ENCODE data around the gene CASP10.

Gene CASP10

DNA sequence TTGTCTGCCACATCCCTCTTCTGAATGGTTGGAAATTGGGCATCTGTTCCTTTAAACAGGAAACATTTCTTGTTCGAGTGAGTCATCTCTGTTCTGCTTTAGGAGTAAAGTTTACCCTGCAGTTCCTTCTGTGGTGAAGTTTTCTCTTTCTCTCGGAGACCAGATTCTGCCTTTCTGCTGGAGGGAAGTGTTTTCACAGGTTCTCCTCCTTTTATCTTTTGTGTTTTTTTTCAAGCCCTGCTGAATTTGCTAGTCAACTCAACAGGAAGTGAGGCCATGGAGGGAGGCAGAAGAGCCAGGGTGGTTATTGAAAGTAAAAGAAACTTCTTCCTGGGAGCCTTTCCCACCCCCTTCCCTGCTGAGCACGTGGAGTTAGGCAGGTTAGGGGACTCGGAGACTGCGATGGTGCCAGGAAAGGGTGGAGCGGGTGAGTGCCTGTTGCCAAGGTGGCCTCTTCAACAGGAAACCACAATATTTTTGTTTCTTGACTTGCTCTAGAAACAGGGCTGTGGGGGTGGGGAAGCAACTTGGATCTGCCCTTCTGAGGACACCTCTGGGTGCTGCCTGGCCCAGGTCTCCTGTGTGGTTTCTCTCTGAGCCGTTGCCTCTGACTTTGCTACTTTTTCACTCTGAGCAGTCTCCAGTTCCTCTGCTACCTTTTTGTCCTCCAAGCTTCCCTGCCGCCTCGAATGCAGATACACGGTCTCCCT is 75.2 kb downstream of the CASP10 start:
- peak overlapping the region; percentile 68 for H3K4me3 ChIP-seq (ENCODE audit: low read depth, low read length)
- TF ChIP-seq, protein P1, sequence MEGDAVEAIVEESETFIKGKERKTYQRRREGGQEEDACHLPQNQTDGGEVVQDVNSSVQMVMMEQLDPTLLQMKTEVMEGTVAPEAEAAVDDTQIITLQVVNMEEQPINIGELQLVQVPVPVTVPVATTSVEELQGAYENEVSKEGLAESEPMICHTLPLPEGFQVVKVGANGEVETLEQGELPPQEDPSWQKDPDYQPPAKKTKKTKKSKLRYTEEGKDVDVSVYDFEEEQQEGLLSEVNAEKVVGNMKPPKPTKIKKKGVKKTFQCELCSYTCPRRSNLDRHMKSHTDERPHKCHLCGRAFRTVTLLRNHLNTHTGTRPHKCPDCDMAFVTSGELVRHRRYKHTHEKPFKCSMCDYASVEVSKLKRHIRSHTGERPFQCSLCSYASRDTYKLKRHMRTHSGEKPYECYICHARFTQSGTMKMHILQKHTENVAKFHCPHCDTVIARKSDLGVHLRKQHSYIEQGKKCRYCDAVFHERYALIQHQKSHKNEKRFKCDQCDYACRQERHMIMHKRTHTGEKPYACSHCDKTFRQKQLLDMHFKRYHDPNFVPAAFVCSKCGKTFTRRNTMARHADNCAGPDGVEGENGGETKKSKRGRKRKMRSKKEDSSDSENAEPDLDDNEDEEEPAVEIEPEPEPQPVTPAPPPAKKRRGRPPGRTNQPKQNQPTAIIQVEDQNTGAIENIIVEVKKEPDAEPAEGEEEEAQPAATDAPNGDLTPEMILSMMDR (IDR thresholded peaks at IDR 0.05; ENCODE audit: low read depth, low read length) = no peak

DNA sequence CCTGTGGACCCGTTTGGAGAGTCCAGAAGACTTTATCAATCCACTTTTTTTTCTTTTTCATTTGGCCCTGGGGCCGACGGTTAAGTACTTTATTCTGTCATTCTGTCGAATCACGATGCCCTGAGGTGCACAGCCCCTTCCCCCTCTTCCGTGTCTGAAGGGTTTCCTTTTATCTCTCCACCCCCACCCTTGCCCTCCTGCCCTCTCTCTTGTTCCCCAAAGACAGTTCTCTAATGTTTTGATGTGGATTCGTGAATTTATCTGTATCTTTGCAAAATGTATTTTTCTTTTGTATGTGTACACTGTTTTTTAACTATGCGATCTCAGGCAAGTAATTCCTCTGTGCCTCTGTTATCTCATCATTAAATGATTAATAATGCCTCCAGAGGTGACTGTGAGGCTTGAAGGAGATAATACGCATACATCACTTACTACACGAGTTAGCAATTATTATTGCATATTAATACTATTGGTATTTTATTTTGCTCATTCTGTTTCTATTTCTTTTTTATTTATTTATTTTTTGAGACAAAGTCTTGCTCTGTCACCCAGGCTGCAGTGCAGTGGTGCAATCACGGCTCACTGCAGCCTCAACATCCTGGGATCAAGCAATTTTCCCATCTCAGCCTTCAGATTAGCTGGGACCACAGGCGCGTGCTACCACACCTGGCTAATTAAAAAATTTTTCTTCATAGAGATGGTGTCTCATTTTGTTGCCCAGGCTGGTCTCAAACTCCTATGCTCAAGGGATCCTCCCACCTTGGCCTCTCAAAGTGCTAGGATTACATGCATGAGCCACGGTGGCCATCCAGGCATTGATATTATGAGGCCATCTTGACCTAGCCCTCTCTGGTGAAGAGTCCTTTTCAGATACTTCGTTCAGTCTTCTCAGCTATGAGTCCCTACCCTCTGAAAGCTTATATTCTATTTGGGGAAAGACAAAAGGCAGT is 76.0 kb downstream of the CASP10 start:
- H3K4me3 ChIP-seq (ENCODE audit: low read depth, low read length) = peak overlapping the region; percentile 68
- TF ChIP-seq, protein P1 (IDR thresholded peaks at IDR 0.05; ENCODE audit: low read depth, low read length) = no peak

DNA sequence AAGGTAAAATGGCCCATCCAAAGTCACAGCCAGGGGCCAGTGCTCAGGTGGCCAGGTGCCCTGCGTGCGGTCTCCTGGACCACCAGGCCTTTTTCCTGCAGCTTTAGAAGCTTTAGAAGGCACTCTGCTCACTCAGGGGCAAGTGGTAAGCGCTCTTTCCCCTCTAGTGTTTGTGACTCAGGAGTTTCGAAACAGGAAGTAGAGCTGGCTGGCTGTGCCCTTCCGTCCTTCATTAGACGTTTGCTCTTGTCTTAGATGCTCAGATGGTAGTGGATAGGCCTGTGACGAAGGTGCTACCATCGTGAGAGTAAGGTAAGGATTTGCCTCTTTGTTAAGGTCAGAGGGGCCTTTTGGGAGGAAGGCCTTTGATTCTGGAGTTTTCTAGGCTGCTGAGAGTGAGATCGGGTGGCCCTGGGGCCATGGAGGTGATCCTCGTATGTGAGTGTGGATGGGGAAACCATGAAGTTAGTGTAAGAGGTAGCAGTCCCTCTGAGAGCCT is 77.4 kb downstream of the CASP10 start, which contains the start of gene CASP8:
TSS of gene CASP8 (plus strand) at position 235 of the 499 bp plus-strand sequence. CDS start 5,951 bp downstream, outside the sequence.
- TF ChIP-seq, protein P1 (IDR thresholded peaks at IDR 0.05; ENCODE audit: low read depth, low read length) = no peak
- peak within 1 kb of the TSS; percentile 68; the same call in 1 of the 2 replicates for H3K4me3 ChIP-seq (ENCODE audit: low read depth, low read length)

DNA sequence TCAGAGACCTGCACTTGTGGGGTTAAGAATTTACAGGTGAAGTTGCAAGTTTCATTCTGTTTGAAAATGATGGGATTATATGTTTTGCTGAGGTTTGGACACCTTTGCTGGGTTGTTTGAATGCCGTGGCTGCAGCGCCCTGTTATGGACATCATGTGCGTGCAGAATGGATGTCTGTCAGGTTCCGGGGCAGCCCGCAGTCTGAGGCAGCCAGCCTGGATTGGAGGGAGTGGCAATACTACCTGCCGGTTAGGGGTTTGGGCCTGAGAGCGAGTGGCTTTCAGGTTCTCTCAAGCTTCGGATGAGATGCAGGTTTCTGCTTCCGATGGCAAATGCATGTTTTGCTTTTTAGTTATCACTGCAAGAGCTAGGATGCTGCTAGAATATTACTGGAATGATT is 78.5 kb downstream of the CASP10 start:
- TF ChIP-seq, protein P1 (IDR thresholded peaks at IDR 0.05; ENCODE audit: low read depth, low read length) = no peak
- H3K4me3 ChIP-seq (ENCODE audit: low read depth, low read length) = no peak overlapping the region

DNA sequence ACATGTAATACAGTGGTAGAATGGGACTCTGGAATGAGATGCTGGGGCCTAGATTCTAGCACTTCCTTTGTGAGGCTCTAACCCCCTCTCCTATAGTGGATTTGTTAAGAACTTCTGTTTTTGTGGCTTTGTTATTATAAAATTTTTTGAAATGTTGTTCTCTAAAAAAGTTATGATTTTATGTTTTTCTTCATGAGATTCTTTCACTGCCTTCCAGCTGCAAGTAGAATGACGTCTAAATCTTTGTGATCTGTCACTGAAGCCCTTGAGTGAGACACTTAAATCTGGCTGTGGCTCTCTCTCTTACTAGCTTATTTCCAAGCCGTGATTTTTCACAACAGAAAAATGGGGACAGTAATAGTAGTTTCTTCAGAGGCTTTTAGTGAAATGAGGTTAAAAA is 79.0 kb downstream of the CASP10 start:
- TF ChIP-seq, protein P1 (IDR thresholded peaks at IDR 0.05; ENCODE audit: low read depth, low read length) = no peak

DNA sequence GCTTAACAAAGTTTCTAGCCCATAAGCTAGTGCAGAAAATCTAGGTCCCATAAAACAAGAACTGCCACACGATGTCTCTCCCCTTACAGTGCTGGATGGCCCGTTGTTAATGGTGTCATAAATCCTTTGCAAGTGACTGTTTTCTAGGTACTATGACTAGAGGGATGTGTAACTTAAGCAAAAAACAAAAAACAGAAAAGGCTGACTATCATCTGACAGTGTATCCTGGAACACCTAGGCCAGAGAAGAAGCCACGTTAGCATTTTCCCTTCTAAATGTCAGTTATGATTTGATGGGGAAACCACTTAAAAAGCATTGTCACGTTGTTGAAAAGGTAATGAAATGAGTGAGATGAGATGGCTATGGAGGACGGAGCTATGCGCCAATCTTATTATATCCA is 79.8 kb downstream of the CASP10 start:
- TF ChIP-seq, protein P1 (IDR thresholded peaks at IDR 0.05; ENCODE audit: low read depth, low read length) = no peak
- H3K4me3 ChIP-seq (ENCODE audit: low read depth, low read length) = no peak overlapping the region

More for the DNA sequence above, 79.0 kb downstream of the CASP10 start:
- H3K4me3 ChIP-seq (ENCODE audit: low read depth, low read length) = no peak overlapping the region

All from WI38 (cell line).